Endometrium (tissue), 2 donors: ENCODE results near the gene TMEM179B.

Experiments used
- FAIRE-seq: peaks from 2 replicates; lab custom pipeline; 2012; peaks lifted over from hg19 to GRCh38; lab: Jason Lieb, UNC
- donor health status: control.
- donor health status: control.

TMEM179B gene

DNA sequence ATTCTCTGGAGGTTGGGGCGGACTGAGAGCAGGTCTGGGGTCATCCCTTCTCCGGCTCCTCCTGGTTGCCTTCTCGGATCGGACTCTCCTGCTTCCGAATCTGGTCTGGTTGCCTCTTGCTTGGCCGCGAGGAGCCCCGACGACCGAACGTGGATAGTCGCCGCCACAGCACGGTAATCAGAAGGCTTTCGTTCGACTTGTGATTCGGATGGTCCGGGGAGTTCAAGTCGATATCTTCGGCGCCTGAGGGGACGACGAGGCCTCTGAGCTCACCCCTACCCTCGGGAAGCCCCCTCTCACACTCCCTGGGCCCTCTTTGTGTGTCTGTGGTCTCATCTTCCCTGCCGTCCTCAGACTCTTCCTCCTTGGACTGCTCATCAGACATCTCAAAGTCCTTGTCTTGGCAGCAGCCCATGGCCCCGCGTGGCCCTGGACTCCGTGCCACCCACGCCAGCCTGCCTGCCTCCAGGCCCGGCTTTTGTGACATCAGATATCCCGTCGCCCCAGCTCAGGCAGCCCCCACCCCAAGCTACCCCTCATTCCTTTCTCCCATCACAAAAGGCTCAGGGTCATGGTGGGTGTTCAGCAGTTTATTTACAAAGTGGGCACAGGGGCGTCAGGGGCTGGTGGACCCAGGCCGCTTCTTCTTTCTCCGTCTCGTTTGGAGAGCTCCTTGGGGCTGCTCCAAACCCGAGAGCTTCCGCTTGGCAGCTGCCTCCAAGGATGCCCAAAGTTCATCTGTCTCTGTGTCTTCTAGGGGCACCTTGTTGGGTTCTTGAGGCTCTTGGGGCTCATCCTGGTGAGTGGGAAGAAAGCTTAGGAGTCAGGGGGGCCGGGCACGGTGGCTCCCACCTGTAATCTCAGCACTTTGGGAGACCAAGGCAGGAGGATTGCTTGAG lies 45.4 kb downstream of the TMEM179B start, which contains the start of gene TEX54:
TEX54 (minus strand) TSS at position 506 of the 899 bp plus-strand sequence.
- FAIRE-seq, result no peak

DNA sequence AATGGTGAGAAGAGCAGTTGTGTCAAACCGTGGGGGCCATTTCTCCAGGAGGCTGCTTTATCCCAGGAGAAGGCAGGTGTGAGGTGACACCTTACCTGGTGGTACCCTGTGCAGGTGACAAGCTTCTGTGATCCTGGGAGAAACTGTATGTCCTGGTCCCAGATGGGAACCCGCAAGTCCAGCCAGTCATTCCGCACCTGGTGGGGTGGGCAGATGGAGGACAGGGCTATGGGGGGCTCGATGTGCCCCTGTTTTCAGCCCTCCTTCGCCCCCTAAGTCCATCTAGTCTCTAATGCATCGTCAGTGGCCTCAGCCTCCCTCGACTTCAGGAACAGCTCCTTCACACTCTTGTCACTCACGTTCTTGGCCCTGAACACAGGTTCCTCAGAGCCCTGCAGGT lies 48.1 kb downstream of the TMEM179B start:
- no peak for FAIRE-seq

DNA sequence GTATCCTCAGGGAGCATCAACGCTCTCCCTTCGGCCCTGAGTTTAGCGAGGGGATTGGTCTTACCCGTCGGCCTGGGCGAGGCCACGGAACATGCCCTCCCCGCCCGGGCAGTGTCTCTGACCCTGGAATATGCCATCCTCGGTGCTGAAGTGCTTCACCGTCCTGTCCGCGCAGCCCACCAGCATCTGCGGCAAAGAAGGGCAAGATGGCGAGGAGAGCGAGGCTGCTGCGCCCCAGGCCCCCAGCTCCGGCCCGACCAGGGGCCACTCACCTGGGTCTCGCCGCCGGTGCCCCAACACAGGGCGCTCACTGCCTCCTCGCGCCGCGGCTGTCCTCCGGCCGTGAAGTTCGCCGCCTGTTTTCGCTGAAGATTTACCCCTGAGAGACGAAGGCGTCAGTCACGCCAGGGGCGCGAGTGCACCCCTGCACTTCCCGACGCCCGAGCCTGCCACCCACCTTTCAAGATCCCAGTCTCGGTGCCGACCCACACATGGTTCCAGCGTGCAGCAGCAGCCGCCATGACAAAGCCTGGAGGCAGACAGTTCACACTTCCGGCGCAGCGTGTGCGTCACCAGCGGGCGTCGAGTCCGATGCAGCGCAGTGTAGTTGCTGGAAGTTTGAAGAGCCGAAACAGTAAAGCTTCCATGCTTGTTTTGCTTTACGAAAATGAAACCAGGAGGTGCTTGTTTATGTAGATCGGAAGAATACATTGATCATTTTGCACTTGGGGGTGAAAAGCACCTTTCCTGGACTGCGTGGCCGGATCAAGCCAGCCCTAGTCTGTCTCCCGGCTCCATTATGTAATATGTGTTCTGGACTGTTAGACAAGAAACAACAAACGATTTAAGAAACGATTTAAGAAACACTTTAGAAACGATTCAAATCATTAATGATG lies 52.1 kb downstream of the TMEM179B start, which contains the start of gene WDR74:
WDR74 (minus strand) TSS at position 541 of the 896 bp plus-strand sequence; CDS start at position 521, 20 bp downstream.
- FAIRE-seq, result no peak
